SU-DHL-6 (cell line): Measurements from ENCODE around the gene FBXO48.
"Not testable (repeated sequence)": the region's sequence is repeated elsewhere in the genome, so short reads cannot be mapped to it uniquely, and the experiment has no call there.

ENCODE experiments used
- H2AFZ ChIP-seq: fragments of 200-600 bp; sonication (generic); 2 replicates; pipeline ENCODE4 v1.6.1; 2014; ENCODE audit warnings: low read depth, mild to moderate bottlenecking, moderate library complexity, mixed read lengths, antibody characterized with exemption, low read length; ENCODE audit not compliant: severe bottlenecking
- H3F3A ChIP-seq: fragments of 200-600 bp; shearing (Covaris generic); 2 replicates; pipeline ENCODE4 v1.6.0; 2016; ENCODE audit warnings: antibody characterized with exemption, mild to moderate bottlenecking; ENCODE audit not compliant: insufficient read depth
- H3K27ac ChIP-seq: fragments of 200-600 bp; sonication (generic); 2 replicates; pipeline ENCODE4 v1.5.1; 2016; ENCODE audit warnings: low read depth, mild to moderate bottlenecking, low read length, moderate library complexity, mixed read lengths
- H3K27me3 ChIP-seq: fragments of 200-600 bp; sonication (generic), shearing (Covaris generic); 2 replicates; pipeline ENCODE4 v1.6.0; 2014; ENCODE audit warnings: mild to moderate bottlenecking, low read length
- H3K36me3 ChIP-seq: fragments of 200-600 bp; sonication (generic); 2 replicates; pipeline ENCODE4 v1.6.1; 2014; ENCODE audit warnings: mild to moderate bottlenecking, low read length, mixed read lengths
- H3K4me2 ChIP-seq: fragments of 300-600, 200-600 bp; shearing (Covaris generic), sonication (generic); 2 replicates; pipeline ENCODE4 v1.6.0; 2014; ENCODE audit warnings: low read length, low read depth, mild to moderate bottlenecking; ENCODE audit not compliant: poor library complexity, severe bottlenecking
- H3K4me3 ChIP-seq: fragments of 200-600 bp; sonication (generic); 2 replicates; pipeline ENCODE4 v1.5.1; 2014; ENCODE audit warnings: antibody characterized with exemption, low read length, mild to moderate bottlenecking, mixed read lengths; ENCODE audit not compliant: insufficient read depth, poor library complexity, severe bottlenecking
- H3K79me2 ChIP-seq: fragments of 200-600 bp; sonication (generic); 2 replicates; pipeline ENCODE4 v1.6.1; 2014; ENCODE audit warnings: mild to moderate bottlenecking, low read length, moderate library complexity; ENCODE audit not compliant: insufficient read depth
- H3K9ac ChIP-seq: fragments of 200-600 bp; sonication (generic); 2 replicates; pipeline ENCODE4 v1.7.0; 2014; ENCODE audit warnings: mild to moderate bottlenecking, low read length
- H3K9me2 ChIP-seq: fragments of 200-600 bp; sonication (generic); replicated peaks from 2 replicates; pipeline ENCODE4 v1.6.1; 2014; ENCODE audit warnings: low read length; ENCODE audit not compliant: insufficient read depth
- H3K9me3 ChIP-seq: fragments of 200-600 bp; sonication (generic); 2 replicates; pipeline ENCODE4 v1.6.1; 2014; ENCODE audit warnings: low read length, mixed read lengths; ENCODE audit not compliant: insufficient read depth
- H4K20me1 ChIP-seq: fragments of 200-600 bp; sonication (generic); 2 replicates; pipeline ENCODE4 v1.6.1; 2014; ENCODE audit warnings: low read depth, mild to moderate bottlenecking, antibody characterized with exemption, low read length, moderate library complexity, mixed read lengths
- EZH2phosphoT487 ChIP-seq: fragments of 200-600 bp; sonication (generic), shearing (Covaris generic); conservative IDR thresholded peaks from 2 replicates; pipeline ENCODE4 v1.6.1; 2018; ENCODE audit warnings: mild to moderate bottlenecking, antibody characterized with exemption, low read length, moderate library complexity, mixed read lengths
- TF ChIP-seq, protein P1 (sequence below): fragments of 200-600 bp; sonication (generic); IDR thresholded peaks from one replicate; pipeline ENCODE4 v1.5.1; 2017; ENCODE audit warnings: antibody characterized with exemption, mild to moderate bottlenecking, low read length, moderate library complexity; ENCODE audit not compliant: insufficient read depth, poor library complexity, severe bottlenecking

Gene FBXO48

DNA sequence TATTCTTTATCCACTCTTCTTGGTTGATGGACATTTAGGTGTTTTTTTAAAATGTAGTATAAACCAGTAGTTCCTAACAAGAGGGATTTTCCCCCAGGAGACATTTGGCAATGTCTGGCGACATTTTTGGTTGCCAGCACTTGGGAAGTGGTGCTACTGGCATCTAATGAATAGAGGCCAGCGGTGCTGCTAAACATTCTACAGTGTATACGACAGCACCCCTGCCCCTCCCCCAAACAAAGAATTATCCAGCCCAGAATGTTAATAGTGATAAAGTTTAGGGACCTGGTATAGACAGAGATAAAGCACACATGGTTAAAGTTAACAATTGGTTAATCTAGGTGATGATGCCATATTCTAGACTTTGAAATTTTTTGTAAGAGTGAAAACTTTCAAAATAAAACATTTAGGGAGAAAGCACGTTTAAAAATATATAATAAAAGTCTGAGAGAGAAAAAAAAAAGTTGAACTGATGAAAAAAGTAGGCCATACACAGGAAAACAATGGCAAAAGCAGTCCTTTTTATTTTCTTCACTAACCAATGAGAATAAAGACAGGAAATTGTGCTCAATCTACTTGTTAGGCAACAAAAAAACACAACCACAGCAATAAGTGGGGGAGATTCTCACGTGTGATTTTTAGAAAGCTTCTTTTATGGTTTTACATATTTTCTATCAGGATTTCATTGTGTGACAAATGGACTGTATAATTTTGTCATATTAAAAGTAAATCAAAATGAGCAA, 14.8 kb downstream of the FBXO48 start:
- Histone ChIP-seq H3K9me2 (no peaks in the 10 kb centered on the region), H2AFZ (peak overlapping the region; percentile 47)

DNA sequence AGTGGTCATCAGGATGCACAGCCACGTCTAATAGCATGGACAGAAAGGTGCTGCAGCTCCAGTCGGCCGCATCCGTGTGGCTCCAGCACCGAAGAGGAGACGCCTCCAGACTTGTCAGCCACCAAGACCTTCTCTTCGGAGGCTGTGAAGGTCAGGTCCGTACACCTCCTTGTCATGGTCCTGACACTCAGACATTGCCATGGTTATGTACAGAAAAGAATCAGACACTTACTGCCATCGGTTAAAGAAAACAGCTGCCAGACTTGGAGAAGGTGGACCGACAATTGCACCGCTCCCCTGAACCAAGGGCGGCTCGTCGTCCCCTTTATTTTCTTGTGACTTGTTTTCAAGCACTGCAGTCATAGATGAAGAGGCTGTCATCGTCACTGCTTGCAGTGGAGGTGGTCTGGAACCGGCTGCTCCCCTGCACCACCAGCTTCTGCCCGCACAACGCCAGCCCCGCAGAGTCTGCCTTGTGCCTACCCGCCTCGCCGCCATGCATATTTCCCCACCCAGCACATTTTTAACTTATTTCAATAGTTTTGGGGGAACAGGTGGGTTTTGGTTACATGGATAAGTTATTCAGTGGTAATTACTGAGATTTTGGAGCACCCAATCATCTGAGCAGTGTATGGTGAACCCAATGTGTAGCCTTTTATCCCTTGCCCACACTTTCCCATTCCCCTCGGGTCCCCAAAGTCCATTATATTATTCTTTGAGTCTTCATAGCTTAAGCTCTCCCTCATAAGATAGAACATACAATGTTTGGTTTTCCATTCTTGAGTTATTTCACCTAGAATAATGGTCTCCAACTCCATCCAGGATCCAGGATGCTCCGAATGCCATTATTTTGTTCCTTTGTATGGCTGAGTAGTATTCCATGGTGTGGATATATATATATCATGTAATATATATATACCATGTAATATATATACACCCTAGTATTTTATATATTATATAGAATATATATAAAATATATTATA, 18.1 kb downstream of the FBXO48 start:
- Histone ChIP-seq H3K9me2 (no peaks in the 10 kb centered on the region), H3F3A (peaks cover 7% of the 10 kb centered on the region; the same call in 1 of the 2 replicates), H3K9ac (no peak overlapping the region), H3K4me2 (no peak overlapping the region), H3K27me3 (no peaks in the 10 kb centered on the region), H3K27ac (no peak overlapping the region), H3K9me3 (no peaks in the 10 kb centered on the region), H2AFZ (no peak overlapping the region), H3K36me3 (no peaks in the 10 kb centered on the region), H3K4me3 (no peak overlapping the region), H3K79me2 (no peaks in the 10 kb centered on the region), H4K20me1 (no peaks in the 10 kb centered on the region)
- no peak for TF ChIP-seq EZH2phosphoT487
- TF ChIP-seq, protein P1, sequence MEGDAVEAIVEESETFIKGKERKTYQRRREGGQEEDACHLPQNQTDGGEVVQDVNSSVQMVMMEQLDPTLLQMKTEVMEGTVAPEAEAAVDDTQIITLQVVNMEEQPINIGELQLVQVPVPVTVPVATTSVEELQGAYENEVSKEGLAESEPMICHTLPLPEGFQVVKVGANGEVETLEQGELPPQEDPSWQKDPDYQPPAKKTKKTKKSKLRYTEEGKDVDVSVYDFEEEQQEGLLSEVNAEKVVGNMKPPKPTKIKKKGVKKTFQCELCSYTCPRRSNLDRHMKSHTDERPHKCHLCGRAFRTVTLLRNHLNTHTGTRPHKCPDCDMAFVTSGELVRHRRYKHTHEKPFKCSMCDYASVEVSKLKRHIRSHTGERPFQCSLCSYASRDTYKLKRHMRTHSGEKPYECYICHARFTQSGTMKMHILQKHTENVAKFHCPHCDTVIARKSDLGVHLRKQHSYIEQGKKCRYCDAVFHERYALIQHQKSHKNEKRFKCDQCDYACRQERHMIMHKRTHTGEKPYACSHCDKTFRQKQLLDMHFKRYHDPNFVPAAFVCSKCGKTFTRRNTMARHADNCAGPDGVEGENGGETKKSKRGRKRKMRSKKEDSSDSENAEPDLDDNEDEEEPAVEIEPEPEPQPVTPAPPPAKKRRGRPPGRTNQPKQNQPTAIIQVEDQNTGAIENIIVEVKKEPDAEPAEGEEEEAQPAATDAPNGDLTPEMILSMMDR = no peak

More for the DNA sequence above, 14.8 kb downstream of the FBXO48 start:
- Histone ChIP-seq H3K4me3 (no peak overlapping the region), H3K27me3 (no peaks in the 10 kb centered on the region), H3K36me3 (no peaks in the 10 kb centered on the region), H3F3A (peaks cover 7% of the 10 kb centered on the region; the same call in 1 of the 2 replicates), H3K4me2 (no peak overlapping the region), H3K79me2 (no peaks in the 10 kb centered on the region), H4K20me1 (no peaks in the 10 kb centered on the region), H3K9me3 (no peaks in the 10 kb centered on the region), H3K9ac (no peak overlapping the region), H3K27ac (no peak overlapping the region)
- TF ChIP-seq, protein P1 = no peak
- TF ChIP-seq EZH2phosphoT487 = no peak

DNA sequence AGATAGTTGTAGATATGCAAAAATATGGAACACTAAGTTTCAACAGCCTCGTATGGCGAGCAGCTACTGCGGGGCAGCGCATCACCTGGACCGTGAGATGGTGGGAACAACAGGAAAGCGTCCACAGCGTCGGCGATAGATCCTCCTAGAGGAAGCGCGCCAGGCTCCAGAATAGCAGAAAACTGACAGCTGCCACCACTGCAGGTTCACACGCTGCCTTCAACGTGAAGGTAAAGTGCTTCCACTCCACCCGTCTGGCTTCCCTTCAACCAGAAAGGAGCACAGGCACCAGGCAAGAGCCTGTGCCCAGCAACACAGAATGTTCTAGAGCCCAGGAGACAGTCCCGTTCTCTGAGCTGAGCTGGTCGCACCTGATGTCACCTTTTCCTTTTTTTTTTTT, 20.0 kb downstream of the FBXO48 start:
- Histone ChIP-seq H3K4me3 (no peak overlapping the region), H3K36me3 (no peaks in the 10 kb centered on the region), H4K20me1 (no peaks in the 10 kb centered on the region), H3F3A (no peaks in the 10 kb centered on the region; the same call in 1 of the 2 replicates), H3K79me2 (no peaks in the 10 kb centered on the region), H3K9ac (no peak overlapping the region), H2AFZ (no peak overlapping the region), H3K27me3 (no peaks in the 10 kb centered on the region), H3K4me2 (no peak overlapping the region), H3K27ac (no peak overlapping the region), H3K9me2 (no peaks in the 10 kb centered on the region), H3K9me3 (no peaks in the 10 kb centered on the region)
- no peak for TF ChIP-seq EZH2phosphoT487
- TF ChIP-seq, protein P1 = no peak

DNA sequence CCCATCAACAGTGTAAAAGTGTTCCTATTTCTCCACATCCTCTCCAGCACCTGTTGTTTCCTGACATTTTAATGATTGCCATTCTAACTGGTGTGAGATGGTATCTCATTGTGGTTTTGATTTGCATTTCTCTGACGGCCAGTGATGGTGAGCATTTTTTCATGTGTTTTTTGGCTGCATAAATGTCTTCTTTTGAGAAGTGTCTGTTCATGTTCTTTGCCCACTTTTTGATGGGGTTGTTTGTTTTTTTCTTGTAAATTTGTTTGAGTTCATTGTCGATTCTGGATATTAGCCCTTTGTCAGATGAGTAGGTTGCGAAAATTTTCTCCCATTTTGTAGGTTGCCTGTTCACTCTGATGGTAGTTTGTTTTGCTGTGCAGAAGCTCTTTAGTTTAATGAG, 20.7 kb downstream of the FBXO48 start:
- H3K79me2 ChIP-seq, H4K20me1 ChIP-seq, H2AFZ ChIP-seq, H3K36me3 ChIP-seq, H3K4me3 ChIP-seq, H3K9me2 ChIP-seq, H3K27me3 ChIP-seq, H3K27ac ChIP-seq, H3K9ac ChIP-seq, H3K4me2 ChIP-seq, H3F3A ChIP-seq, H3K9me3 ChIP-seq: not testable (repeated sequence)
